Brain microvascular endothelial cell (primary cell): ENCODE measurements around the gene TGFB1I1.

ENCODE experiments used
- DNase-seq: peaks from one replicate; pipeline ENCODE4 v3.0.0-alpha.2; 2020
- H3K27ac ChIP-seq: fragments of 250-450 bp; sonication (Bioruptor Pico); 2 replicates; pipeline ENCODE4 v1.5.1; 2020; ENCODE audit warnings: mild to moderate bottlenecking, moderate library complexity
- H3K27me3 ChIP-seq: fragments of 250-450 bp; sonication (Bioruptor Pico); replicated peaks from 2 replicates; pipeline ENCODE4 v1.5.1; 2020; ENCODE audit warnings: mild to moderate bottlenecking
- H3K36me3 ChIP-seq: fragments of 250-450 bp; sonication (Bioruptor Pico); replicated peaks from 2 replicates; pipeline ENCODE4 v1.5.1; 2020; ENCODE audit warnings: mild to moderate bottlenecking
- H3K4me3 ChIP-seq: 2 replicates; pipeline ENCODE4 v1.5.1; 2011; ENCODE audit warnings: low read depth, mild to moderate bottlenecking, control low read depth, low read length, moderate library complexity
- CTCF ChIP-seq: IDR thresholded peaks from 2 replicates; pipeline ENCODE4 v1.5.1; 2011; ENCODE audit warnings: low read depth, mild to moderate bottlenecking, moderate library complexity, low read length, control low read depth, inconsistent platforms; ENCODE audit errors: missing control alignments
- in situ Hi-C: cut with HindIII; loops from 2 replicates; pipeline ENCODE4 v1.10.0; 2017; ENCODE audit warnings: low sequenced_read_pairs, low pct_ligation_motif_present

Gene TGFB1I1

GRCh38 chr16:31487720-31488467, 15.9 kb downstream of the TGFB1I1 start:
- in situ Hi-C loops = no loop called here
- TF ChIP-seq CTCF = no peak
- DNase-seq = no peak

GRCh38 chr16:31488468-31489297, 16.7 kb downstream of the TGFB1I1 start:
- no peak overlapping the region for H3K27ac ChIP-seq
- peaks cover 5% of the 10 kb centered on the region for H3K27me3 ChIP-seq
- no peak for TF ChIP-seq CTCF
- H3K4me3 ChIP-seq = peak overlapping the region; percentile 52
- no peak for DNase-seq
- in situ Hi-C loops = no loop called here
- H3K36me3 ChIP-seq = peaks cover 12% of the 10 kb centered on the region

More at GRCh38 chr16:31487720-31488467, 15.9 kb downstream of the TGFB1I1 start:
- Histone ChIP-seq H3K27ac (no peak overlapping the region), H3K36me3 (peaks cover 11% of the 10 kb centered on the region), H3K4me3 (peak overlapping the region; percentile 52), H3K27me3 (peaks cover 5% of the 10 kb centered on the region)

GRCh38 chr16:31489298-31489564, 17.3 kb downstream of the TGFB1I1 start:
- Histone ChIP-seq H3K27me3 (peaks cover 5% of the 10 kb centered on the region), H3K36me3 (peaks cover 12% of the 10 kb centered on the region), H3K4me3 (no peak overlapping the region), H3K27ac (no peak overlapping the region)
- TF ChIP-seq CTCF = no peak
- in situ Hi-C loops = no loop called here
- no peak for DNase-seq

- H3K4me3 ChIP-seq = no peak overlapping the region
- H3K36me3 ChIP-seq = peaks cover 12% of the 10 kb centered on the region
- no peak for TF ChIP-seq CTCF
- DNase-seq = no peak
- no peak overlapping the region for H3K27ac ChIP-seq
- H3K27me3 ChIP-seq = peaks cover 5% of the 10 kb centered on the region
- in situ Hi-C loops = no loop called here
Observed at GRCh38 chr16:31489616-31490584, 17.9 kb downstream of the TGFB1I1 start.

- in situ Hi-C loops = no loop called here
- Histone ChIP-seq H3K4me3 (no peak overlapping the region), H3K27me3 (peaks cover 5% of the 10 kb centered on the region), H3K27ac (no peak overlapping the region), H3K36me3 (peaks cover 22% of the 10 kb centered on the region)
- DNase-seq = no peak
- no peak for TF ChIP-seq CTCF
Observed at GRCh38 chr16:31491778-31492418, 19.9 kb downstream of the TGFB1I1 start.
